ENCODE measurements around the gene CLTCL1. TPM values are rescaled to one million over a fixed set of nuclear protein-coding genes. Genes with fewer than 3 reads are reported as not detected.
A peak's percentile ranks its signal among the peaks of the same experiment; 100 is the strongest.

The CLTCL1 gene
- total and polyA plus RNA-seq, 9 of the 15 experiments (the other 6 are each of a cell fraction or from before 2014, with no cell fraction given), result 1.1 to 11.7 (median 5.0) TPM

- ATAC-seq (no peak), DNase-seq (ENCODE audit: extremely low read depth in 1 of 4, low spot score in 3 of 4) (no peak), FAIRE-seq (no peak)
- peak within 1 kb of the TSS in 1 of 2 experiments; percentile 10; a peak in 2 of 4 replicates for H3K9ac ChIP-seq (ENCODE audit: insufficient read depth in 1 of 2, low read depth in 2 of 2, low read length in 2 of 2)
- H3K4me3 ChIP-seq, result no peak within 1 kb of the TSS
- no peak within 1 kb of the TSS for H2AFZ ChIP-seq (ENCODE audit: low read depth, low read length)
- peaks cover 3 to 11% of the 10 kb centered on the region in 2 experiments; a peak in 4 of 5 replicates for H3K27me3 ChIP-seq (ENCODE audit: control insufficient read depth in 2 of 2, insufficient read depth in 2 of 2, low read length in 2 of 2)
- H3K79me2 ChIP-seq (ENCODE audit: control insufficient read depth, insufficient read depth, low read length), result no peaks in the 10 kb centered on the region
- POLR2A ChIA-PET, result interaction anchor here (0.6 to 4.4 kb wide), 7 partner anchors 9 to 324 kb away, joined by 4 to 38 read pairs (median 5); partner anchors contain the start of gene ESS2
- in situ Hi-C loops (cut with MboI) (no loop called here), intact Hi-C loops (cut with micrococcal nuclease) (loop anchor here (10.0 kb wide), 1 partner anchor 56 kb away; no protein-coding TSS in a partner anchor)
- H3K4me2 ChIP-seq (ENCODE audit: insufficient read depth, low read length), result no peak within 1 kb of the TSS
- no TSS peak for BruUV-seq (replicated peaks)
- CTCF ChIA-PET (ENCODE audit: low intra/inter-chr PET ratio), result no interaction called here
- peaks cover 0 to 45% of the 10 kb centered on the region in 2 experiments; a peak in 2 of 5 replicates for H3K4me1 ChIP-seq (replicated peaks in 1 of 2; ENCODE audit: control insufficient read depth in 2 of 2, insufficient read depth in 2 of 2, low read length in 2 of 2)
- H3K27ac ChIP-seq (ENCODE audit: extremely low read depth, low read depth, low read length), result no peak within 1 kb of the TSS
- WGBS (ENCODE audit: insufficient coverage, low coverage, missing lambda C conversion rate), result 80% methylated on average over 27 of the region's 27 CpGs
- H3K9me1 ChIP-seq (ENCODE audit: control insufficient read depth, insufficient read depth, low read length), result peaks cover 11% of the 10 kb centered on the region
- peaks cover 20% of the 10 kb centered on the region; the same call in 1 of the 2 replicates for H4K20me1 ChIP-seq (replicated peaks; ENCODE audit: control insufficient read depth, insufficient read depth, low read length)
- H3K9me3 ChIP-seq (replicated peaks; ENCODE audit: control insufficient read depth, insufficient read depth, low read depth, low read length), result no peaks in the 10 kb centered on the region
- peaks cover 46% of the 10 kb centered on the region for H3K36me3 ChIP-seq (ENCODE audit: control insufficient read depth, insufficient read depth, low read length)
- TF ChIP-seq, protein P1, sequence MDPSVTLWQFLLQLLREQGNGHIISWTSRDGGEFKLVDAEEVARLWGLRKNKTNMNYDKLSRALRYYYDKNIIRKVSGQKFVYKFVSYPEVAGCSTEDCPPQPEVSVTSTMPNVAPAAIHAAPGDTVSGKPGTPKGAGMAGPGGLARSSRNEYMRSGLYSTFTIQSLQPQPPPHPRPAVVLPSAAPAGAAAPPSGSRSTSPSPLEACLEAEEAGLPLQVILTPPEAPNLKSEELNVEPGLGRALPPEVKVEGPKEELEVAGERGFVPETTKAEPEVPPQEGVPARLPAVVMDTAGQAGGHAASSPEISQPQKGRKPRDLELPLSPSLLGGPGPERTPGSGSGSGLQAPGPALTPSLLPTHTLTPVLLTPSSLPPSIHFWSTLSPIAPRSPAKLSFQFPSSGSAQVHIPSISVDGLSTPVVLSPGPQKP (CRISPR knock-in tag; IDR thresholded peaks at IDR 0.05), result no peak
- TF ChIP-seq, protein P2, sequence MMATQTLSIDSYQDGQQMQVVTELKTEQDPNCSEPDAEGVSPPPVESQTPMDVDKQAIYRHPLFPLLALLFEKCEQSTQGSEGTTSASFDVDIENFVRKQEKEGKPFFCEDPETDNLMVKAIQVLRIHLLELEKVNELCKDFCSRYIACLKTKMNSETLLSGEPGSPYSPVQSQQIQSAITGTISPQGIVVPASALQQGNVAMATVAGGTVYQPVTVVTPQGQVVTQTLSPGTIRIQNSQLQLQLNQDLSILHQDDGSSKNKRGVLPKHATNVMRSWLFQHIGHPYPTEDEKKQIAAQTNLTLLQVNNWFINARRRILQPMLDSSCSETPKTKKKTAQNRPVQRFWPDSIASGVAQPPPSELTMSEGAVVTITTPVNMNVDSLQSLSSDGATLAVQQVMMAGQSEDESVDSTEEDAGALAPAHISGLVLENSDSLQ (IDR thresholded peaks at IDR 0.05), result no peak
- TF ChIP-seq ZNF589 (CRISPR knock-in tag; IDR thresholded peaks at IDR 0.05; ENCODE audit: low read depth) (no peak), ZNF551 (CRISPR knock-in tag; IDR thresholded peaks at IDR 0.05) (no peak), ZNF143 (CRISPR knock-in tag; IDR thresholded peaks at IDR 0.05) (no peak), KDM4B (IDR thresholded peaks at IDR 0.05; ENCODE audit: borderline replicate concordance in 2 of 2, low read depth in 1 of 2) (no peak), UBTF (IDR thresholded peaks at IDR 0.05; ENCODE audit: borderline replicate concordance in 1 of 2, low read depth in 2 of 2, low read length in 2 of 2) (no peak), AFF1 (IDR thresholded peaks at IDR 0.05; ENCODE audit: low read depth in 1 of 2, partially characterized antibody in 2 of 2) (no peak), DIDO1 (tag; IDR thresholded peaks at IDR 0.05; ENCODE audit: low read depth) (no peak), ZNF197 (CRISPR knock-in tag; IDR thresholded peaks at IDR 0.05; ENCODE audit: low read depth) (no peak), ZNF583 (CRISPR knock-in tag; IDR thresholded peaks at IDR 0.05) (no peak)
Observed at GRCh38 chr22:19130959-19131684, 160.4 kb downstream of the CLTCL1 start, which contains the start of gene TSSK2. TSSK2 (plus strand) TSS chr22:19131308; CDS start chr22:19131400, 92 bp downstream.
